ENCODE data around the gene CD38. TPM values are rescaled to one million over a fixed set of nuclear protein-coding genes. Genes with fewer than 3 reads are reported as not detected.

CD38 gene
- polyA plus RNA-seq, 1 donor from 2014 or later = 0.21 TPM

GRCh38 chr4:15881820-15882219, 103.7 kb downstream of the CD38 start:
- Histone ChIP-seq H3K27me3 (ENCODE audit: insufficient read depth, low read depth, low read length) (no peaks in the 10 kb centered on the region), H3K9me2 (ENCODE audit: insufficient read depth, low read length) (no peaks in the 10 kb centered on the region), H2AFZ (ENCODE audit: low read depth, low read length) (no peak overlapping the region), H3K9ac (ENCODE audit: low read length) (no peak overlapping the region), H3K36me3 (ENCODE audit: insufficient read depth, low read length) (no peaks in the 10 kb centered on the region), H3K79me2 (replicated peaks; ENCODE audit: insufficient read depth, low read length) (no peaks in the 10 kb centered on the region), H3K27ac (ENCODE audit: low read length) (no peak overlapping the region), H3K9me3 (ENCODE audit: low read length) (no peaks in the 10 kb centered on the region), H3K4me3 (ENCODE audit: low read length) (no peak overlapping the region), H3F3A (ENCODE audit: insufficient read depth, low read length, poor library complexity, severe bottlenecking) (no peaks in the 10 kb centered on the region), H4K20me1 (ENCODE audit: insufficient read depth) (no peaks in the 10 kb centered on the region), H3K4me2 (ENCODE audit: low read length) (no peak overlapping the region)
- TF ChIP-seq CTCF (IDR thresholded peaks at IDR 0.05; ENCODE audit: poor library complexity, severe bottlenecking) (no peak), MXI1 (conservative IDR thresholded peaks at IDR 0.05; ENCODE audit: poor library complexity, severe bottlenecking) (no peak), SMC3 (conservative IDR thresholded peaks at IDR 0.05; ENCODE audit: poor library complexity) (no peak), EP300 (conservative IDR thresholded peaks at IDR 0.05; ENCODE audit: poor library complexity, severe bottlenecking) (no peak), POLR2AphosphoS5 (IDR thresholded peaks at IDR 0.05) (no peak), RAD21 (conservative IDR thresholded peaks at IDR 0.05) (no peak), EZH2 (IDR thresholded peaks at IDR 0.05; ENCODE audit: borderline replicate concordance, insufficient read depth, low read length, poor library complexity, severe bottlenecking) (no peak), TAF1 (IDR thresholded peaks at IDR 0.05; ENCODE audit: low read depth) (no peak)
- TF ChIP-seq, protein P1, sequence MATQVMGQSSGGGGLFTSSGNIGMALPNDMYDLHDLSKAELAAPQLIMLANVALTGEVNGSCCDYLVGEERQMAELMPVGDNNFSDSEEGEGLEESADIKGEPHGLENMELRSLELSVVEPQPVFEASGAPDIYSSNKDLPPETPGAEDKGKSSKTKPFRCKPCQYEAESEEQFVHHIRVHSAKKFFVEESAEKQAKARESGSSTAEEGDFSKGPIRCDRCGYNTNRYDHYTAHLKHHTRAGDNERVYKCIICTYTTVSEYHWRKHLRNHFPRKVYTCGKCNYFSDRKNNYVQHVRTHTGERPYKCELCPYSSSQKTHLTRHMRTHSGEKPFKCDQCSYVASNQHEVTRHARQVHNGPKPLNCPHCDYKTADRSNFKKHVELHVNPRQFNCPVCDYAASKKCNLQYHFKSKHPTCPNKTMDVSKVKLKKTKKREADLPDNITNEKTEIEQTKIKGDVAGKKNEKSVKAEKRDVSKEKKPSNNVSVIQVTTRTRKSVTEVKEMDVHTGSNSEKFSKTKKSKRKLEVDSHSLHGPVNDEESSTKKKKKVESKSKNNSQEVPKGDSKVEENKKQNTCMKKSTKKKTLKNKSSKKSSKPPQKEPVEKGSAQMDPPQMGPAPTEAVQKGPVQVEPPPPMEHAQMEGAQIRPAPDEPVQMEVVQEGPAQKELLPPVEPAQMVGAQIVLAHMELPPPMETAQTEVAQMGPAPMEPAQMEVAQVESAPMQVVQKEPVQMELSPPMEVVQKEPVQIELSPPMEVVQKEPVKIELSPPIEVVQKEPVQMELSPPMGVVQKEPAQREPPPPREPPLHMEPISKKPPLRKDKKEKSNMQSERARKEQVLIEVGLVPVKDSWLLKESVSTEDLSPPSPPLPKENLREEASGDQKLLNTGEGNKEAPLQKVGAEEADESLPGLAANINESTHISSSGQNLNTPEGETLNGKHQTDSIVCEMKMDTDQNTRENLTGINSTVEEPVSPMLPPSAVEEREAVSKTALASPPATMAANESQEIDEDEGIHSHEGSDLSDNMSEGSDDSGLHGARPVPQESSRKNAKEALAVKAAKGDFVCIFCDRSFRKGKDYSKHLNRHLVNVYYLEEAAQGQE (IDR thresholded peaks at IDR 0.05; ENCODE audit: borderline replicate concordance) = no peak

DNA sequence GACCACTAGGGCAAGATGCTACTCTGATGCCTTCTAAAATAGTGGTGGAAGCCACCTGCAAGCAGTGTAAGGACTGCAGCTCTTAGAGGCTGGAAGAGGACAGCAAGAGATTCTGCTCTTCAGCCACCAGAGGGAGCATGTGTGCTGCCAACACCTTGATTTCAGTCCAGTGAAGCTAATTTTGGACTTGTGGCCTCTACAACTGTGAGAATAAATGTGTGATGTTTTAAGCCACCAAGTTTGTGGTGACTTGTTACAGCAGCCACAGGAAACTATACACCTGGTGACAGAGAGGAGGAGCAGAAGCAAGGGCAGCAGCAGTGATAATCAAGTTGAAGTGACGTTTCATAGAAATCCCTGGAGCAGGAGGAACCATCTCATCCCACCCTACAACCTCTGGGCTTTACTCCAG, 104.6 kb downstream of the CD38 start:
- no peak overlapping the region for H2AFZ ChIP-seq (ENCODE audit: low read depth, low read length)
- TF ChIP-seq RAD21 (conservative IDR thresholded peaks at IDR 0.05) (peak; percentile 79), POLR2AphosphoS5 (IDR thresholded peaks at IDR 0.05) (no peak), EZH2 (IDR thresholded peaks at IDR 0.05; ENCODE audit: borderline replicate concordance, insufficient read depth, low read length, poor library complexity, severe bottlenecking) (no peak), CTCF (IDR thresholded peaks at IDR 0.05; ENCODE audit: poor library complexity, severe bottlenecking) (peak; percentile 88), EP300 (conservative IDR thresholded peaks at IDR 0.05; ENCODE audit: poor library complexity, severe bottlenecking) (no peak), SMC3 (conservative IDR thresholded peaks at IDR 0.05; ENCODE audit: poor library complexity) (peak; percentile 93), TAF1 (IDR thresholded peaks at IDR 0.05; ENCODE audit: low read depth) (no peak)
- no peaks in the 10 kb centered on the region for H3K79me2 ChIP-seq (replicated peaks; ENCODE audit: insufficient read depth, low read length)
- no peak overlapping the region for H3K9ac ChIP-seq (ENCODE audit: low read length)
- no peak overlapping the region for H3K4me3 ChIP-seq (ENCODE audit: low read length)
- no peaks in the 10 kb centered on the region for H3K9me3 ChIP-seq (ENCODE audit: low read length)
- H3K27ac ChIP-seq (ENCODE audit: low read length) = no peak overlapping the region
- no peaks in the 10 kb centered on the region for H4K20me1 ChIP-seq (ENCODE audit: insufficient read depth)
- no peaks in the 10 kb centered on the region for H3K9me2 ChIP-seq (ENCODE audit: insufficient read depth, low read length)
- H3F3A ChIP-seq (ENCODE audit: insufficient read depth, low read length, poor library complexity, severe bottlenecking) = no peaks in the 10 kb centered on the region
- no peak overlapping the region for H3K4me2 ChIP-seq (ENCODE audit: low read length)
- no peaks in the 10 kb centered on the region for H3K27me3 ChIP-seq (ENCODE audit: insufficient read depth, low read depth, low read length)
- no peaks in the 10 kb centered on the region for H3K36me3 ChIP-seq (ENCODE audit: insufficient read depth, low read length)

All from neural cell (in vitro differentiated cells).